Panc1 (cell line): ENCODE results near the gene CXCL16. TPM values are rescaled to one million over a fixed set of nuclear protein-coding genes. Genes with fewer than 3 reads are reported as not detected.
"Not testable (repeated sequence)": the region's sequence is repeated elsewhere in the genome, so short reads cannot be mapped to it uniquely, and the experiment has no call there.

Source experiments
- ATAC-seq: fragments of 200-7000 bp; cut with Tn5 transposase; 2 replicates; pipeline ENCODE4 v1.9.1; 2020; ENCODE audit warnings: mild to moderate bottlenecking, moderate library complexity
- BruUV-seq: library from RNA; stranded (reverse); fragments of 400-500 nt; replicated peaks from 2 replicates; lab custom pipeline; 2021; lab: Mats Ljungman, UMichigan
- CTCF ChIA-PET: fragments of 300-600 bp; sonication (Branson Sonifier 250); formaldehyde crosslinking; loops from one replicate; lab custom pipeline; 2022; ENCODE audit warnings: antibody characterized with exemption; lab: Charles Lee
- POLR2A ChIA-PET: fragments of 300-600 bp; sonication (Branson Sonifier 250); formaldehyde crosslinking; loops from one replicate; lab custom pipeline; 2022; ENCODE audit warnings: antibody characterized with exemption; lab: Charles Lee
- DNase-seq: peaks from one replicate; pipeline ENCODE4 v3.0.0-alpha.2; 2010; ENCODE audit warnings: low read depth, low spot score
- H3K27ac ChIP-seq: 2 replicates; pipeline ENCODE4 v1.5.1; 2011; ENCODE audit warnings: mild to moderate bottlenecking, low read length, inconsistent platforms
- H3K27me3 ChIP-seq: fragments of 200-500 bp; sonication (Bioruptor generic); 2 replicates; pipeline ENCODE4 v1.6.0; 2014; ENCODE audit warnings: low read length, inconsistent platforms; ENCODE audit not compliant: control insufficient read depth, insufficient read depth
- H3K36me3 ChIP-seq: fragments of 200-500 bp; sonication (Bioruptor generic); 2 replicates; pipeline ENCODE4 v1.5.1; 2014; ENCODE audit warnings: inconsistent platforms, mild to moderate bottlenecking, low read length, moderate library complexity; ENCODE audit not compliant: control insufficient read depth, insufficient read depth
- H3K4me1 ChIP-seq: 2 replicates; pipeline ENCODE4 v1.5.1; 2011; ENCODE audit warnings: inconsistent platforms, mild to moderate bottlenecking, low read length, moderate library complexity; ENCODE audit not compliant: control insufficient read depth, insufficient read depth
- H3K4me3 ChIP-seq, 2 experiments: 2 replicates each; pipeline ENCODE4 v1.5.1; 2011 to 2012; ENCODE audit warnings: low read depth in 2 of 2, low read length in 2 of 2, mild to moderate bottlenecking in 2 of 2, inconsistent platforms in 1 of 2, moderate library complexity in 1 of 2
- H3K9me3 ChIP-seq: fragments of 200-500 bp; sonication (Bioruptor generic); 2 replicates; pipeline ENCODE4 v1.5.1; 2014; ENCODE audit warnings: low read depth, mild to moderate bottlenecking, inconsistent platforms, low read length, moderate library complexity; ENCODE audit not compliant: control insufficient read depth, insufficient read depth
- CTCF ChIP-seq: fragments of 450-650 bp; IDR thresholded peaks from 2 replicates; pipeline ENCODE4 v1.5.1; 2017; ENCODE audit warnings: mild to moderate bottlenecking
- POLR2AphosphoS5 ChIP-seq: IDR thresholded peaks from 2 replicates; pipeline ENCODE4 v1.6.1; 2012; ENCODE audit warnings: mild to moderate bottlenecking, low read depth, low read length, moderate library complexity
- REST ChIP-seq, 2 experiments: IDR thresholded peaks; 2 replicates each; pipeline ENCODE4 v1.6.1; 2011 to 2012; ENCODE audit warnings: low read depth in 2 of 2, control low read depth in 1 of 2, low read length in 1 of 2, mild to moderate bottlenecking in 1 of 2, moderate library complexity in 1 of 2; ENCODE audit not compliant: insufficient read depth in 1 of 2
- SIN3A ChIP-seq: IDR thresholded peaks from 2 replicates; pipeline ENCODE4 v1.6.1; 2012; ENCODE audit warnings: low read depth, mild to moderate bottlenecking, low read length, moderate library complexity, borderline replicate concordance; ENCODE audit not compliant: insufficient read depth
- TCF7L2 ChIP-seq: IDR thresholded peaks from 2 replicates; pipeline ENCODE4 v1.6.1; 2011; ENCODE audit warnings: mild to moderate bottlenecking, low read depth, low read length, inconsistent platforms
- in situ Hi-C: cut with HindIII; loops from 2 replicates; pipeline ENCODE4 v1.10.0; 2016; ENCODE audit warnings: low sequenced_read_pairs, low pct_unique_long_range_greater_than_20kb
- intact Hi-C: fragments of 100-400 bp; cut with micrococcal nuclease; formaldehyde crosslinking; loops from one replicate; pipeline ENCODE4 v1.10.0; 2022; ENCODE audit not compliant: unreplicated experiment
- total RNA-seq: library from RNA; stranded (reverse); gene quantifications from one replicate; pipeline ENCODE4 v1.2.1, GENCODE V29; 2021; ENCODE audit not compliant: unreplicated experiment

CXCL16 gene
- total RNA-seq, 1 experiment from 2014 or later: 5.3 TPM

GRCh38 chr17:4704991-4705390, 34.7 kb downstream of the CXCL16 start:
- Histone ChIP-seq H3K27ac (peak overlapping the region; percentile 85), H3K27me3 (no peaks in the 10 kb centered on the region), H3K4me1 (peaks cover 6% of the 10 kb centered on the region; the same call in 1 of the 2 replicates), H3K4me3 (peak overlapping the region; percentile 93 to 95), H3K9me3 (no peaks in the 10 kb centered on the region), H3K36me3 (peaks cover 6% of the 10 kb centered on the region; the same call in 1 of the 2 replicates)
- no peak for TF ChIP-seq SIN3A
- TF ChIP-seq POLR2AphosphoS5: no peak
- TF ChIP-seq CTCF: no peak
- no peak for TF ChIP-seq TCF7L2
- TF ChIP-seq REST (IDR thresholded peaks at IDR 0.05; ENCODE audit: insufficient read depth in 1 of 2, low read depth in 2 of 2, low read length in 1 of 2): no peak
- DNase-seq (no peak), ATAC-seq (no peak)
- intact Hi-C loops: no loop called here
- ChIA-PET POLR2A (no interaction called here), CTCF (no interaction called here)
- BruUV-seq: no TSS peak
- in situ Hi-C loops: no loop called here

GRCh38 chr17:4704574-4704907, 35.2 kb downstream of the CXCL16 start:
- intact Hi-C loops, DNase-seq, H3K36me3 ChIP-seq, ATAC-seq, H3K9me3 ChIP-seq, H3K27me3 ChIP-seq, CTCF ChIA-PET, POLR2A ChIA-PET, H3K4me1 ChIP-seq, in situ Hi-C loops: not testable (repeated sequence)
- TF ChIP-seq TCF7L2: 0 out of 2 replicates have a peak, but pooled peaks have one; percentile 8
- BruUV-seq: TSS peak; percentile 93
- Histone ChIP-seq H3K27ac (peak overlapping the region; percentile 85), H3K4me3 (peak overlapping the region; percentile 93 to 95)

- H3K9me3 ChIP-seq: no peaks in the 10 kb centered on the region
- no peak for DNase-seq
- ATAC-seq: no peak
- ChIA-PET POLR2A (no interaction called here), CTCF (no interaction called here)
- in situ Hi-C loops: no loop called here
- peak overlapping the region; percentile 85 for H3K27ac ChIP-seq
- intact Hi-C loops: no loop called here
- TF ChIP-seq CTCF (no peak), REST (IDR thresholded peaks at IDR 0.05; ENCODE audit: insufficient read depth in 1 of 2, low read depth in 2 of 2, low read length in 1 of 2) (no peak), TCF7L2 (no peak), POLR2AphosphoS5 (no peak), SIN3A (no peak)
- no TSS peak for BruUV-seq
- peaks cover 6% of the 10 kb centered on the region; the same call in 1 of the 2 replicates for H3K4me1 ChIP-seq
- peak overlapping the region; percentile 93 to 95 for H3K4me3 ChIP-seq
- H3K36me3 ChIP-seq: peaks cover 6% of the 10 kb centered on the region; the same call in 1 of the 2 replicates
- H3K27me3 ChIP-seq: no peaks in the 10 kb centered on the region
These were observed 36.4 kb downstream of the CXCL16 start for GRCh38 chr17:4703330-4703691.
